ENCODE results near the gene GK. TPM values are rescaled to one million over a fixed set of nuclear protein-coding genes. Genes with fewer than 3 reads are reported as not detected.

The GK gene
- total RNA-seq, 2 donors from 2014 or later: 8.9 to 10.2 TPM

DNA sequence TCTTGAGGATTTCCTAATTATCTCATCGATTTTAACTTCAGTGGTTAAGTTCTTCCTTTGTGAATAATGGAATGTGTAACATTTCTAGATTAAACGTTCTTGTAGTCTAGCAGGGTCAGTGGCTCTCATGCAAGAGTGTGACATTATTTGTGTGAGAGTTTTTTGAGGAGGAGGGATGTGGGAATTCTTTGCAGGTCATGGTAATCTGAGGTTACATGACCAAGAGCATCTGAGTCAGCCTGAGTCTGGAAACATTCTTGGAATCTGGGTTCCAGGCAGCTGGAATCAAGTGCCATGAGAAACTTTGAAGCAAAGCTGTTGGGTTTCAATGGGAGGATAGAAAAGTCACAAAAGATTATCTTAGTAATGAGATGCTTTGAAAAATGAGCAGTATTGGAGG is 49.5 kb downstream of the GK start:
- H3K4me3 Mint-ChIP-seq: no peak overlapping the region
- Histone ChIP-seq H3K27ac (ENCODE audit: low read depth, low read length) (no peak overlapping the region), H3K27me3 (ENCODE audit: control insufficient read depth, insufficient read depth, low read length, poor library complexity, severe bottlenecking) (no peaks in the 10 kb centered on the region), H3K4me3 (ENCODE audit: low read length) (no peak overlapping the region), H3K9me3 (ENCODE audit: control insufficient read depth, low read length) (no peaks in the 10 kb centered on the region), H3K36me3 (ENCODE audit: control insufficient read depth, insufficient read depth, low read length) (no peaks in the 10 kb centered on the region), H3K4me1 (ENCODE audit: control insufficient read depth, insufficient read depth, low read length) (no peaks in the 10 kb centered on the region), H3K9ac (ENCODE audit: extremely low read depth, low read length, poor library complexity, severe bottlenecking) (no peak overlapping the region)
- no peaks in the 10 kb centered on the region for H3K27me3 Mint-ChIP-seq (ENCODE audit: insufficient read depth)
- H3K36me3 Mint-ChIP-seq (ENCODE audit: low read depth): no peaks in the 10 kb centered on the region
- WGBS, 2 experiments (ENCODE audit: insufficient coverage in 1 of 2, insufficient read length in 1 of 2): 89% methylated on average over 2 of the region's 2 CpGs; no CpG with 5 or more reads in 1 of the 2 experiments
- H3K4me1 Mint-ChIP-seq: no peaks in the 10 kb centered on the region
- H3K9me3 Mint-ChIP-seq: no peaks in the 10 kb centered on the region
- DNase-seq: no peak
- H3K27ac Mint-ChIP-seq: no peak overlapping the region
- TF ChIP-seq CTCF (conservative IDR thresholded peaks at IDR 0.05): no peak

DNA sequence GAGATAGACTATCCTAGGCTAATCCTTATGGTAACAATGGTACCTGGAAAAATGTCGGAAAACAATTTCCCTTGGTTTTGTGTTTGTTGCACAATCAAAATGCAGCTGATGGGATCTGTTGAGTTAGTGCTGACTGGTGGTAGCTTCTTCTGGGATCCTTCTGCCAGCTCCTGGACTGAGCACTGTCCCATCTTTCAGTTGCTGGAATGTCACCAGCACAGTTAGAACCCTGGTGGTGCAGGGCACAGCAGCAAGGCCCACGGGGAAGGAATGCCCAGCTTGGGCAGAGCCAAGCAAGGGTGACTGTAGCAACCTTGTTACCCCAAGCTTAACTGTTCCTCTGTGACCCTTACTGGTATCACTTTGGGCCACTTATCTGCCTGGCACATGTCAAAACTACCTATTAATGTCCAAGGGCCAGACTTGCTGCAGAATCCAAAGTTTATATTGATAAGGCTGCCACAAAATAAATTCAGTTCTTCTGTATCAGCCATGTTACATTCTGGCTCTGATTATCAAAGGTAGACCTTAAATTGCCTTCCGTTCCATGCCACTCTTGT is 53.1 kb downstream of the GK start:
- no peaks in the 10 kb centered on the region for H3K4me1 ChIP-seq (ENCODE audit: control insufficient read depth, insufficient read depth, low read length)
- H3K9ac ChIP-seq (ENCODE audit: extremely low read depth, low read length, poor library complexity, severe bottlenecking): no peak overlapping the region
- no peaks in the 10 kb centered on the region for H3K9me3 ChIP-seq (ENCODE audit: control insufficient read depth, low read length)
- no peak overlapping the region for H3K27ac ChIP-seq (ENCODE audit: low read depth, low read length)
- no peak overlapping the region for H3K4me3 ChIP-seq (ENCODE audit: low read length)
- no peaks in the 10 kb centered on the region for H3K9me3 Mint-ChIP-seq
- no peak for DNase-seq
- no peaks in the 10 kb centered on the region for H3K36me3 Mint-ChIP-seq (ENCODE audit: low read depth)
- H3K36me3 ChIP-seq (ENCODE audit: control insufficient read depth, insufficient read depth, low read length): no peaks in the 10 kb centered on the region
- H3K4me1 Mint-ChIP-seq: no peaks in the 10 kb centered on the region
- H3K27me3 Mint-ChIP-seq (ENCODE audit: insufficient read depth): no peaks in the 10 kb centered on the region
- 90% methylated on average over 3 of the region's 3 CpGs; no CpG with 5 or more reads in 1 of the 2 experiments for WGBS, 2 experiments (ENCODE audit: insufficient coverage in 1 of 2, insufficient read length in 1 of 2)
- TF ChIP-seq CTCF (conservative IDR thresholded peaks at IDR 0.05): no peak
- no peak overlapping the region for H3K27ac Mint-ChIP-seq
- no peak overlapping the region for H3K4me3 Mint-ChIP-seq
- no peaks in the 10 kb centered on the region for H3K27me3 ChIP-seq (ENCODE audit: control insufficient read depth, insufficient read depth, low read length, poor library complexity, severe bottlenecking)

DNA sequence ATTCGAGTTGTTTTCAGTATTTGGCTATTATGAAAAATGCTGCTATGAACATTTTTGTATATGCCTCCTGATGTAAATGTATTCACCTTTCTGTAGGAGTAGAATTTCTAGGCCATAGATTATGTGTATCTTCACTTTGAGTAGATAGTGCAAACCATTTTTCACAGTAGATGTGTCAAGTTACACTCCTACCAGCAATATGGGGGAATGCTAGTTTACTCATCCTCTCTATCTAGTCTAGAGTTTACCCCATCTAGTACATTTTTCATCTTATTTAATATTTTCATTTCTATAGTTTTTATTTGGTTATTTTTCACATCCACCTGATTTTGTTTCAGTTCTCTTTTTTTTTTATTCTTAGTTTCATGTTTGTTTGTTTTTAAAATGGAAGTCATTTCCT is 59.0 kb downstream of the GK start:
- WGBS, 2 experiments (ENCODE audit: insufficient coverage in 1 of 2, insufficient read length in 1 of 2): 100% methylated on average over 1 of the region's 1 CpG; no CpG with 5 or more reads in 1 of the 2 experiments

More for the DNA sequence above, 59.0 kb downstream of the GK start:
- H3K9ac ChIP-seq (ENCODE audit: extremely low read depth, low read length, poor library complexity, severe bottlenecking): no peak overlapping the region
- no peak overlapping the region for H3K4me3 Mint-ChIP-seq
- no peaks in the 10 kb centered on the region for H3K27me3 Mint-ChIP-seq (ENCODE audit: insufficient read depth)
- no peaks in the 10 kb centered on the region for H3K36me3 ChIP-seq (ENCODE audit: control insufficient read depth, insufficient read depth, low read length)
- peaks cover 6% of the 10 kb centered on the region for H3K4me1 Mint-ChIP-seq
- H3K9me3 Mint-ChIP-seq: no peaks in the 10 kb centered on the region
- no peak overlapping the region for H3K27ac ChIP-seq (ENCODE audit: low read depth, low read length)
- H3K4me1 ChIP-seq (ENCODE audit: control insufficient read depth, insufficient read depth, low read length): no peaks in the 10 kb centered on the region
- H3K27me3 ChIP-seq (ENCODE audit: control insufficient read depth, insufficient read depth, low read length, poor library complexity, severe bottlenecking): no peaks in the 10 kb centered on the region
- H3K36me3 Mint-ChIP-seq (ENCODE audit: low read depth): no peaks in the 10 kb centered on the region
- no peak overlapping the region for H3K27ac Mint-ChIP-seq
- no peak for DNase-seq
- no peaks in the 10 kb centered on the region for H3K9me3 ChIP-seq (ENCODE audit: control insufficient read depth, low read length)
- no peak for TF ChIP-seq CTCF (conservative IDR thresholded peaks at IDR 0.05)
- H3K4me3 ChIP-seq (ENCODE audit: low read length): no peak overlapping the region

Measured in endodermal cell (in vitro differentiated cells).